Measurements from ENCODE around the gene PXK. TPM values are rescaled to one million over a fixed set of nuclear protein-coding genes. Genes with fewer than 3 reads are reported as not detected.
A peak's percentile ranks its signal among the peaks of the same experiment; 100 is the strongest.

The PXK gene
- polyA plus RNA-seq, 1 donor (not counting 4 experiments of a cell fraction or from before 2014, with no cell fraction given) = 12.2 TPM

GRCh38 chr3:58384381-58385090 is 51.8 kb downstream of the PXK start:
- peaks cover 4% of the 10 kb centered on the region for H3K9me1 ChIP-seq (ENCODE audit: control insufficient read depth, extremely low read depth, insufficient read depth, low read length)
- peak overlapping the region; percentile 26 for H3K27ac ChIP-seq (ENCODE audit: control insufficient read depth, insufficient read depth, low read length)
- TF ChIP-seq EZH2 (IDR thresholded peaks at IDR 0.05; ENCODE audit: low read length) = no peak
- TF ChIP-seq CTCF (optimal IDR thresholded peaks at IDR 0.05 in 1 of 3, IDR thresholded peaks at IDR 0.05 in 1 of 3, conservative IDR thresholded peaks at IDR 0.05 in 1 of 3; ENCODE audit: extremely low read depth in 1 of 3, insufficient read depth in 2 of 3, low read length in 3 of 3) = no peak
- peaks cover 26% of the 10 kb centered on the region for H3K4me1 ChIP-seq (ENCODE audit: control insufficient read depth, extremely low read depth, insufficient read depth, low read length)
- no peak for DNase-seq (ENCODE audit: low read depth, low spot score)
- peak overlapping the region; percentile 53 for H3K4me2 ChIP-seq (ENCODE audit: control insufficient read depth, extremely low read depth, insufficient read depth, low read depth, low read length)
- peak overlapping the region; percentile 20 for H3K9ac ChIP-seq (ENCODE audit: control insufficient read depth, extremely low read depth, insufficient read depth, low read length)
- no peak overlapping the region for H3K4me3 ChIP-seq (ENCODE audit: control insufficient read depth in 2 of 3, extremely low read depth in 1 of 3, insufficient read depth in 2 of 3, low read depth in 1 of 3, low read length in 3 of 3)
- H3K27me3 ChIP-seq (ENCODE audit: control insufficient read depth, extremely low read depth, insufficient read depth, low read length) = no peaks in the 10 kb centered on the region
- no peaks in the 10 kb centered on the region for H4K20me1 ChIP-seq (ENCODE audit: control insufficient read depth, extremely low read depth, insufficient read depth, low read length)
- H3K79me2 ChIP-seq (ENCODE audit: control insufficient read depth, insufficient read depth, low read length) = no peaks in the 10 kb centered on the region
- no peaks in the 10 kb centered on the region for H3K36me3 ChIP-seq (ENCODE audit: control insufficient read depth in 2 of 2, extremely low read depth in 1 of 2, insufficient read depth in 2 of 2, low read length in 2 of 2)
- FAIRE-seq = no peak
- H3K9me3 ChIP-seq (ENCODE audit: control insufficient read depth, low read depth, low read length) = no peaks in the 10 kb centered on the region
- H2AFZ ChIP-seq (ENCODE audit: control insufficient read depth, low read length) = no peak overlapping the region
- dilution Hi-C loops (cut with MboI; ENCODE audit: extremely low pct_ligation_motif_present, low sequenced_read_pairs) = no loop called here

GRCh38 chr3:58386626-58387365 is 54.1 kb downstream of the PXK start:
- H3K79me2 ChIP-seq (ENCODE audit: control insufficient read depth, insufficient read depth, low read length) = no peaks in the 10 kb centered on the region
- no peak overlapping the region for H2AFZ ChIP-seq (ENCODE audit: control insufficient read depth, low read length)
- no peaks in the 10 kb centered on the region for H3K9me3 ChIP-seq (ENCODE audit: control insufficient read depth, low read depth, low read length)
- no peak overlapping the region for H3K4me3 ChIP-seq (ENCODE audit: control insufficient read depth in 2 of 3, extremely low read depth in 1 of 3, insufficient read depth in 2 of 3, low read depth in 1 of 3, low read length in 3 of 3)
- no peak overlapping the region for H3K9ac ChIP-seq (ENCODE audit: control insufficient read depth, extremely low read depth, insufficient read depth, low read length)
- H3K27me3 ChIP-seq (ENCODE audit: control insufficient read depth, extremely low read depth, insufficient read depth, low read length) = no peaks in the 10 kb centered on the region
- H4K20me1 ChIP-seq (ENCODE audit: control insufficient read depth, extremely low read depth, insufficient read depth, low read length) = no peaks in the 10 kb centered on the region
- DNase-seq (ENCODE audit: low read depth, low spot score) = no peak
- H3K27ac ChIP-seq (ENCODE audit: control insufficient read depth, insufficient read depth, low read length) = no peak overlapping the region
- peaks cover 4% of the 10 kb centered on the region for H3K9me1 ChIP-seq (ENCODE audit: control insufficient read depth, extremely low read depth, insufficient read depth, low read length)
- H3K4me1 ChIP-seq (ENCODE audit: control insufficient read depth, extremely low read depth, insufficient read depth, low read length) = peaks cover 26% of the 10 kb centered on the region
- no peak overlapping the region for H3K4me2 ChIP-seq (ENCODE audit: control insufficient read depth, extremely low read depth, insufficient read depth, low read depth, low read length)
- peak; percentile 20 for FAIRE-seq
- dilution Hi-C loops (cut with MboI; ENCODE audit: extremely low pct_ligation_motif_present, low sequenced_read_pairs) = no loop called here
- H3K36me3 ChIP-seq (ENCODE audit: control insufficient read depth in 2 of 2, extremely low read depth in 1 of 2, insufficient read depth in 2 of 2, low read length in 2 of 2) = no peaks in the 10 kb centered on the region
- TF ChIP-seq CTCF (optimal IDR thresholded peaks at IDR 0.05 in 1 of 3, IDR thresholded peaks at IDR 0.05 in 1 of 3, conservative IDR thresholded peaks at IDR 0.05 in 1 of 3; ENCODE audit: extremely low read depth in 1 of 3, insufficient read depth in 2 of 3, low read length in 3 of 3) (no peak), EZH2 (IDR thresholded peaks at IDR 0.05; ENCODE audit: low read length) (no peak)

All from keratinocyte (primary cell).